Stomach (tissue), 9 donors: ENCODE measurements around the gene ABCC1. TPM values are rescaled to one million over a fixed set of nuclear protein-coding genes. Genes with fewer than 3 reads are reported as not detected.

Experiments
- DNase-seq, 2 donors: peaks; one replicate each; pipeline versions ENCODE4 v3.0.0 to v3.0.0-alpha.2; 2013 to 2019
- H3K27ac ChIP-seq, 5 donors: fragments of 200-600 bp in 4 of 5; sonication (generic) in 4 of 5; one replicate each; pipeline ENCODE4 v1.5.1; 2013 to 2019; ENCODE audit warnings: mild to moderate bottlenecking in 1 of 5, moderate library complexity in 1 of 5
- H3K27me3 ChIP-seq, 3 donors: fragments of 200-600 bp; sonication (generic); one replicate each; pipeline ENCODE4 v1.5.1; 2017 to 2019; ENCODE audit warnings: mixed run types in 1 of 3
- H3K36me3 ChIP-seq, 4 donors: fragments of 200-600 bp; sonication (generic); 1 replicate in 3 of 4; 2 replicates in 1 of 4; pipeline ENCODE4 v1.5.1; 2016 to 2019
- H3K4me1 ChIP-seq, 4 donors: fragments of 200-600 bp; sonication (generic); one replicate each; pipeline ENCODE4 v1.5.1; 2016 to 2019
- H3K4me3 ChIP-seq, 4 donors: fragments of 200-600 bp; sonication (generic) in 3 of 4; one replicate each; pipeline ENCODE4 v1.5.1; 2016 to 2019; ENCODE audit warnings: mild to moderate bottlenecking in 1 of 4
- H3K9me3 ChIP-seq, 4 donors: fragments of 200-600 bp; sonication (generic); one replicate each; pipeline ENCODE4 v1.5.1; 2016 to 2019
- EP300 ChIP-seq: sonication (generic); formaldehyde crosslinking; IDR thresholded peaks from one replicate; pipeline ENCODE4 v1.6.1; 2017; ENCODE audit warnings: antibody characterized with exemption
- POLR2A ChIP-seq, 4 donors: fragments of 450-650 bp; IDR thresholded peaks; one replicate each; pipeline ENCODE4 v1.6.1; 2016; ENCODE audit warnings: antibody characterized with exemption in 4 of 4, control low read depth in 2 of 4, mild to moderate bottlenecking in 1 of 4, moderate library complexity in 1 of 4
- POLR2AphosphoS5 ChIP-seq, 3 donors: sonication (generic); formaldehyde crosslinking; IDR thresholded peaks; one replicate each; pipeline ENCODE4 v1.6.1; 2016; ENCODE audit warnings: antibody characterized with exemption in 3 of 3
- WGBS, 5 donors: extraction: QIAGEN DNeasy Blood & Tissue Kit in 3 of 5; methylation state at CpG; one replicate each; pipeline versions ENCODE4 v1.1.5 to v1.1.7; 2013 to 2018; 5-methylcytosine and 5-hydroxymethylcytosine counted together
- intact Hi-C: fragments of 100-400 bp; cut with DNase I; formaldehyde crosslinking; loops from one replicate; pipeline ENCODE4 v1.15.1; 2023; ENCODE audit warnings: low total_unique reads
- polyA plus RNA-seq, 3 donors: library from polyadenylated mRNA; stranded (reverse); fragments of 200-250 nt; gene quantifications; one replicate each; pipeline ENCODE4 v1.2.3, GENCODE V29; 2013
- total RNA-seq, 5 donors: library from RNA; depleted of rRNA; stranded (reverse); fragments of >200 nt; gene quantifications; one replicate each; pipeline versions ENCODE4 v1.1.0 to v1.2.3, GENCODE V29; 2014 to 2016
- TF ChIP-seq, protein P1 (sequence below), 7 experiments: fragments of 450-650 bp in 4 of 7; fragments of 200-600 bp in 3 of 7; sonication (generic) in 3 of 7; IDR thresholded peaks; one replicate each; pipeline ENCODE4 v1.5.1; 2016 to 2019; ENCODE audit warnings: antibody characterized with exemption in 7 of 7, control low read depth in 2 of 7, mild to moderate bottlenecking in 1 of 7
- donor health status: healthy with polysubstance abuse.
- donor health status: Bipolar disorder and iron deficiency.
- donor health status: healthy.

Gene ABCC1
- total and polyA plus RNA-seq, 8 donors = 2.3 to 105 (median 24.9) TPM

DNA sequence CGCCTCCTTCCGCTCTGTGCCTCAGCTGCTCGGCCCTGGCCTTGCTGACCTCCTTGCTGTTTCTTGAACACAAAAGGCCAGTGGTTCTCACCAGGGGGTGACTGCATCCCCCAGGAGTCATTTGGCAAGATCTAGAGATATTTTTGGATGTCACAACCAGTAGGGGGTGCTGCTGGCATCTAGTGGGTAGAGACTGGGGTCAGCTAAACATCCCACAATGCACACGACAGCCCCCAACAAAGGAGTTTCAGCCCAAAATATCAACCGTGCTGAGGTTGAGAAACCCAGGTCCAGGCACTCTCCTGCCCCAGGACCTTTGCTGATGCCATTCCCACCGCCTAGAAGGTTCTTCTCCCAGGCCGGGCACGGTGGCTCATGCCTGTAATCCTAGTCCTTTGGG is 234.1 kb downstream of the ABCC1 start:
- Histone ChIP-seq H3K27ac (no peak overlapping the region), H3K4me3 (no peak overlapping the region), H3K27me3 (no peaks in the 10 kb centered on the region), H3K9me3 (no peaks in the 10 kb centered on the region), H3K4me1 (no peaks in the 10 kb centered on the region), H3K36me3 (peaks cover 10 to 47% (median 20%) of the 10 kb centered on the region in 4 donors)
- intact Hi-C loops = no loop called here
- 88 to 93% (median 88%) methylated on average over 8 of the region's 8 CpGs for WGBS, 5 donors
- no peak for DNase-seq
- TF ChIP-seq POLR2AphosphoS5 (IDR thresholded peaks at IDR 0.05) (no peak), EP300 (no peak), POLR2A (IDR thresholded peaks at IDR 0.05) (no peak)
- TF ChIP-seq, protein P1, sequence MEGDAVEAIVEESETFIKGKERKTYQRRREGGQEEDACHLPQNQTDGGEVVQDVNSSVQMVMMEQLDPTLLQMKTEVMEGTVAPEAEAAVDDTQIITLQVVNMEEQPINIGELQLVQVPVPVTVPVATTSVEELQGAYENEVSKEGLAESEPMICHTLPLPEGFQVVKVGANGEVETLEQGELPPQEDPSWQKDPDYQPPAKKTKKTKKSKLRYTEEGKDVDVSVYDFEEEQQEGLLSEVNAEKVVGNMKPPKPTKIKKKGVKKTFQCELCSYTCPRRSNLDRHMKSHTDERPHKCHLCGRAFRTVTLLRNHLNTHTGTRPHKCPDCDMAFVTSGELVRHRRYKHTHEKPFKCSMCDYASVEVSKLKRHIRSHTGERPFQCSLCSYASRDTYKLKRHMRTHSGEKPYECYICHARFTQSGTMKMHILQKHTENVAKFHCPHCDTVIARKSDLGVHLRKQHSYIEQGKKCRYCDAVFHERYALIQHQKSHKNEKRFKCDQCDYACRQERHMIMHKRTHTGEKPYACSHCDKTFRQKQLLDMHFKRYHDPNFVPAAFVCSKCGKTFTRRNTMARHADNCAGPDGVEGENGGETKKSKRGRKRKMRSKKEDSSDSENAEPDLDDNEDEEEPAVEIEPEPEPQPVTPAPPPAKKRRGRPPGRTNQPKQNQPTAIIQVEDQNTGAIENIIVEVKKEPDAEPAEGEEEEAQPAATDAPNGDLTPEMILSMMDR (IDR thresholded peaks at IDR 0.05) = no peak

DNA sequence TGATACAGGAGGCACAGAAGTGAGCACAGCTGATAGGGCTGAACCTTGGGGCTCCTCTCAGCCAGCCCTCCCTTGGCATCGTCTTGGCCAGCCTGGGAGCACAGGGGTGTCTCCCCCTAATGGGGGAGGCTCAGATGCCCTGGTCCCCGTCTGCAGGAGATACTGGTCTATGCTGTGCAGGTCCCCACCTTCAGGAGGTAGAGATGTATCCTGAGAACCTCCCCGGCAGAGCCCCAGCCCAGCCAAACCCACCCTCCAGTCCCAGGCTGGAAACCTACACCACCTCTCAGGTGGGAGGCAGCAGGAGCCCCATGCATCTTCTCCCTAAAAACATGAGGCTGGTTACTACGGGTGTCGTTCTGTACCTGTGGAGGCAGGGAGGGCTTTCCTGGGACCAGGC is 235.2 kb downstream of the ABCC1 start:
- WGBS, 5 donors = 63 to 88% (median 86%) methylated on average over 2 to 5 of the region's 5 CpGs
- Histone ChIP-seq H3K27ac (no peak overlapping the region), H3K4me3 (no peak overlapping the region), H3K27me3 (no peaks in the 10 kb centered on the region), H3K4me1 (no peaks in the 10 kb centered on the region), H3K36me3 (peaks cover 8 to 52% (median 21%) of the 10 kb centered on the region in 4 donors), H3K9me3 (no peaks in the 10 kb centered on the region)
- no peak for DNase-seq
- intact Hi-C loops = no loop called here
- TF ChIP-seq EP300 (no peak), POLR2A (IDR thresholded peaks at IDR 0.05) (no peak), POLR2AphosphoS5 (IDR thresholded peaks at IDR 0.05) (no peak)
- TF ChIP-seq, protein P1 (IDR thresholded peaks at IDR 0.05) = no peak

DNA sequence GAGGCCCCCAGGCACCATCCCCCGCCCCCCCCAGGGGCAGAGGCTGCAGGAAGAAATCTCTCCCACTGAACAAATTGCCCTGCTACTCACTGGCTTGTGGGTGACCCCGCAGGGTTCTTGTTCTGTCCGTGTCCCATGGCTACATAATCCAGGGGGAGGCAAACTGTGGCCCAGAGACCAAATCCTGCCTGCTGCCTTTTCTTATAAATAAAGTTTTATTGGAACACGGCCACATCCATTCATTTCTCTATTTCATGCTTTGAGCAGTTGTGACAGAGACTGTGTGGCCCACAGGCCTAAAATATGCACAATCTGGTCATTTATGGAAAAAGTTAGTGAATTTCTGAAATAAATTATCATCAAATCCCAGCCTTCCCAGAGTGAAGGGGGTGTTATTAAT is 235.7 kb downstream of the ABCC1 start:
- H3K9me3 ChIP-seq = no peaks in the 10 kb centered on the region
- no peak overlapping the region for H3K27ac ChIP-seq
- no peak for TF ChIP-seq POLR2A (IDR thresholded peaks at IDR 0.05)
- no peak for TF ChIP-seq POLR2AphosphoS5 (IDR thresholded peaks at IDR 0.05)
- no peak for TF ChIP-seq EP300
- TF ChIP-seq, protein P1 (IDR thresholded peaks at IDR 0.05) = no peak
- 70 to 99% (median 78%) methylated on average over 3 to 4 of the region's 4 CpGs for WGBS, 5 donors
- H3K4me3 ChIP-seq = no peak overlapping the region
- intact Hi-C loops = no loop called here
- H3K4me1 ChIP-seq = no peaks in the 10 kb centered on the region
- peaks cover 8 to 57% (median 26%) of the 10 kb centered on the region in 4 donors for H3K36me3 ChIP-seq
- H3K27me3 ChIP-seq = no peaks in the 10 kb centered on the region
- DNase-seq = no peak

DNA sequence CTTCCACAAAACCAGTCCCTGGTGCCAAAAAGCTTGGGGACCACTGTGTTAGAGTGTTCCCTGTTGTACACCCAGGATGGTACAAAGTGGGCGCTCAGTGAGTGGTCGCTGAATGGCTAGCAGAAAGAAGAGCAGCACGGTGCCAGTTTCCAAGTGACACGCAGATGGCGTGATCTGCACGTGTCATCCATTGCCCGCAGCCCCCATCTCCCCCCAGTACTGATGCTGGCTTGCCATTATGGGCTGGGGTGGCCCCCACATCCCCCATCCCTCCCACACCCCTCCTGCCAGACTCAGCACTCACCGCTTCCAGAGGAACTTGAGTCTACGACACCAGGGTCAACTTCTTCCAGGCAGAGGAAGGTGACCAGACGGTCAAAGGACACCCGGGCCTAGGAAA is 237.4 kb downstream of the ABCC1 start:
- no peaks in the 10 kb centered on the region for H3K4me1 ChIP-seq
- no peak overlapping the region for H3K4me3 ChIP-seq
- TF ChIP-seq POLR2A (IDR thresholded peaks at IDR 0.05) (no peak), POLR2AphosphoS5 (IDR thresholded peaks at IDR 0.05) (no peak), EP300 (no peak)
- TF ChIP-seq, protein P1 (IDR thresholded peaks at IDR 0.05) = no peak
- intact Hi-C loops = no loop called here
- H3K9me3 ChIP-seq = no peaks in the 10 kb centered on the region
- 87 to 95% (median 92%) methylated on average over 11 of the region's 11 CpGs for WGBS, 5 donors
- no peak overlapping the region for H3K27ac ChIP-seq
- DNase-seq = no peak
- peaks cover 8 to 56% (median 28%) of the 10 kb centered on the region in 4 donors for H3K36me3 ChIP-seq
- H3K27me3 ChIP-seq = no peaks in the 10 kb centered on the region
